ENCODE data around the gene SHANK2.

The SHANK2 gene

DNA sequence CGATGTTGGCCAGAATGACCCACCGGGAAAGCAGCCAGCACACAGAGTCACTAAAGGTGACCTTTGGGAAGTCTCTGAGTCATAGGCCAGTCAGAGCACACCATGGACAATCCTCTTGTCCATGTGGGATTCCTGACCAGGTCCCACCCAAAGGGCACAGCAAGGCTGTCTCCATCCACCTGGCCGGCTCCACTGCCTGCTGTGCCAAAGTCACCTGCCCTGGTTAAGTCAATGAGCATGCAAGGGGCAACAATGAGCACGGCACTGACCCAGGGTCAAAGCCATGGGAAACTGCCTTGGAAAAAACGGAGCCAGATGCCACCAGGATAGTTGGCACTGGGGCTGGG is 49.8 kb downstream of the SHANK2 start:
- no peak for DNase-seq (ENCODE audit: low spot score)
